ENCODE measurements around the gene TST. TPM values are rescaled to one million over a fixed set of nuclear protein-coding genes. Genes with fewer than 3 reads are reported as not detected.

The TST gene
- total and polyA plus RNA-seq, 2 donors (not counting 1 experiment from before 2014, with no cell fraction given): 1.4 to 5.9 TPM

GRCh38 chr22:37062376-37062675, 43.1 kb upstream of the TST start:
- no peaks in the 10 kb centered on the region for H4K20me1 ChIP-seq (ENCODE audit: control insufficient read depth, insufficient read depth, low read length, poor library complexity, severe bottlenecking)
- TF ChIP-seq CTCF (IDR thresholded peaks at IDR 0.05) (no peak), EZH2 (IDR thresholded peaks at IDR 0.05; ENCODE audit: borderline replicate concordance, insufficient read depth, low read depth, low read length, poor library complexity, severe bottlenecking) (no peak)
- Mint-ChIP-seq H3K27ac (no peak overlapping the region), H3K4me1 (no peaks in the 10 kb centered on the region), H3K9me3 (ENCODE audit: insufficient read depth) (no peaks in the 10 kb centered on the region), H3K4me3 (no peak overlapping the region), H3K27me3 (no peaks in the 10 kb centered on the region)
- no peak overlapping the region for H3K27ac ChIP-seq (ENCODE audit: low read length in 2 of 2)
- no peaks in the 10 kb centered on the region for H3K4me1 ChIP-seq (ENCODE audit: control insufficient read depth in 2 of 2, insufficient read depth in 2 of 2, low read length in 2 of 2)
- H3K79me2 ChIP-seq (ENCODE audit: control insufficient read depth, insufficient read depth, low read length): no peaks in the 10 kb centered on the region
- DNase-seq: no peak
- H3K36me3 ChIP-seq (replicated peaks in 1 of 2; ENCODE audit: control extremely low read depth in 1 of 2, control insufficient read depth in 1 of 2, extremely low read depth in 1 of 2, insufficient read depth in 2 of 2, low read length in 1 of 2): peaks cover 0 to 21% of the 10 kb centered on the region in 2 experiments
- H3K9ac ChIP-seq (ENCODE audit: low read length): no peak overlapping the region
- no peak overlapping the region for H3K4me3 ChIP-seq (ENCODE audit: control extremely low read depth in 1 of 5, extremely low read depth in 1 of 5, insufficient read depth in 1 of 5, low read depth in 2 of 5, low read length in 4 of 5)
- ChIA-PET POLR2A (no interaction called here), CTCF (no interaction called here)
- H3K4me2 ChIP-seq (replicated peaks; ENCODE audit: low read depth, low read length, poor library complexity, severe bottlenecking): no peak overlapping the region
- H2AFZ ChIP-seq (ENCODE audit: insufficient read depth, low read depth, low read length, poor library complexity, severe bottlenecking): no peak overlapping the region
- H3K27me3 ChIP-seq (replicated peaks in 1 of 4; ENCODE audit: control extremely low read depth in 1 of 4, control insufficient read depth in 3 of 4, insufficient read depth in 4 of 4, low read length in 3 of 4): no peaks in the 10 kb centered on the region
- 43% methylated on average over 3 of the region's 7 CpGs for WGBS (ENCODE audit: insufficient coverage)
- ATAC-seq (ENCODE audit: low read depth): no peak
- no peaks in the 10 kb centered on the region for H3K9me3 ChIP-seq (ENCODE audit: control extremely low read depth in 1 of 3, control insufficient read depth in 2 of 3, insufficient read depth in 1 of 3, low read length in 2 of 3)
- intact Hi-C loops (cut with micrococcal nuclease): no loop called here

- TF ChIP-seq CTCF (IDR thresholded peaks at IDR 0.05) (no peak), EZH2 (IDR thresholded peaks at IDR 0.05; ENCODE audit: borderline replicate concordance, insufficient read depth, low read depth, low read length, poor library complexity, severe bottlenecking) (no peak)
- H3K4me2 ChIP-seq (replicated peaks; ENCODE audit: low read depth, low read length, poor library complexity, severe bottlenecking): no peak overlapping the region
- ATAC-seq (ENCODE audit: low read depth): no peak
- H3K36me3 ChIP-seq (replicated peaks in 1 of 2; ENCODE audit: control extremely low read depth in 1 of 2, control insufficient read depth in 1 of 2, extremely low read depth in 1 of 2, insufficient read depth in 2 of 2, low read length in 1 of 2): peaks cover 0 to 26% of the 10 kb centered on the region in 2 experiments
- no peak overlapping the region for H3K4me3 ChIP-seq (ENCODE audit: control extremely low read depth in 1 of 5, extremely low read depth in 1 of 5, insufficient read depth in 1 of 5, low read depth in 2 of 5, low read length in 4 of 5)
- no peaks in the 10 kb centered on the region for H4K20me1 ChIP-seq (ENCODE audit: control insufficient read depth, insufficient read depth, low read length, poor library complexity, severe bottlenecking)
- 96% methylated on average over 3 of the region's 10 CpGs for WGBS (ENCODE audit: insufficient coverage)
- Mint-ChIP-seq H3K4me3 (no peak overlapping the region), H3K27ac (no peak overlapping the region), H3K4me1 (no peaks in the 10 kb centered on the region), H3K9me3 (ENCODE audit: insufficient read depth) (no peaks in the 10 kb centered on the region), H3K27me3 (no peaks in the 10 kb centered on the region)
- H3K9me3 ChIP-seq (ENCODE audit: control extremely low read depth in 1 of 3, control insufficient read depth in 2 of 3, insufficient read depth in 1 of 3, low read length in 2 of 3): no peaks in the 10 kb centered on the region
- no peaks in the 10 kb centered on the region for H3K79me2 ChIP-seq (ENCODE audit: control insufficient read depth, insufficient read depth, low read length)
- intact Hi-C loops (cut with micrococcal nuclease): no loop called here
- no peak overlapping the region for H2AFZ ChIP-seq (ENCODE audit: insufficient read depth, low read depth, low read length, poor library complexity, severe bottlenecking)
- POLR2A ChIA-PET: no interaction called here
- H3K27me3 ChIP-seq (replicated peaks in 1 of 4; ENCODE audit: control extremely low read depth in 1 of 4, control insufficient read depth in 3 of 4, insufficient read depth in 4 of 4, low read length in 3 of 4): no peaks in the 10 kb centered on the region
- H3K9ac ChIP-seq (ENCODE audit: low read length): no peak overlapping the region
- no peaks in the 10 kb centered on the region for H3K4me1 ChIP-seq (ENCODE audit: control insufficient read depth in 2 of 2, insufficient read depth in 2 of 2, low read length in 2 of 2)
- CTCF ChIA-PET: no interaction called here
- DNase-seq: no peak
- H3K27ac ChIP-seq (ENCODE audit: low read length in 2 of 2): no peak overlapping the region
These were observed 42.5 kb upstream of the TST start for GRCh38 chr22:37061611-37062375.
